Activated CD8-positive, alpha-beta T cell treated with anti-CD3 and anti-CD28 coated beads for 36 hours (primary cell): ENCODE measurements around the gene GJA3. TPM values are rescaled to one million over a fixed set of nuclear protein-coding genes. Genes with fewer than 3 reads are reported as not detected.

ENCODE experiments used
- ATAC-seq: fragments of 200-7000 bp; cut with Tn5 transposase; one replicate; pipeline ENCODE4 v1.10.0; 2021; ENCODE audit warnings: mild to moderate bottlenecking, moderate library complexity
- CTCF ChIA-PET: fragments of 350-600 bp; sonication (Branson Sonifier 250); formaldehyde crosslinking; loops from one replicate; lab custom pipeline; 2021; ENCODE audit warnings: antibody characterized with exemption; lab: Charles Lee
- POLR2A ChIA-PET: fragments of 350-600 bp; sonication (Branson Sonifier 250); formaldehyde crosslinking; loops from one replicate; lab custom pipeline; 2021; ENCODE audit warnings: antibody characterized with exemption; lab: Charles Lee
- DNase-seq: peaks from one replicate; pipeline ENCODE4 v3.0.0-alpha.2; 2020
- H3K27ac Mint-ChIP-seq: one replicate; pipeline ENCODE4 v1.8.0; 2021; ENCODE audit warnings: mild to moderate bottlenecking, mixed read lengths
- H3K27me3 Mint-ChIP-seq: one replicate; pipeline ENCODE4 v1.8.0; 2021; ENCODE audit warnings: mixed read lengths
- H3K36me3 Mint-ChIP-seq: one replicate; pipeline ENCODE4 v1.8.0; 2021; ENCODE audit warnings: low read depth, mixed read lengths
- H3K4me1 Mint-ChIP-seq: one replicate; pipeline ENCODE4 v1.8.0; 2021; ENCODE audit warnings: low read depth, mixed read lengths
- H3K4me3 Mint-ChIP-seq: one replicate; pipeline ENCODE4 v1.8.0; 2021; ENCODE audit warnings: mild to moderate bottlenecking, moderate library complexity, mixed read lengths
- H3K9me3 Mint-ChIP-seq: one replicate; pipeline ENCODE4 v1.8.0; 2021; ENCODE audit warnings: mixed read lengths
- intact Hi-C: fragments of 100-400 bp; cut with micrococcal nuclease; formaldehyde crosslinking; loops from one replicate; pipeline ENCODE4 v1.10.0; 2022
- total RNA-seq, 2 experiments: library from RNA; stranded (reverse); gene quantifications; one replicate each; pipeline ENCODE4 v1.2.3, GENCODE V29; 2021
- TF ChIP-seq, protein P1 (sequence below): fragments of 200-600 bp; IDR thresholded peaks from one replicate; pipeline ENCODE4 v1.8.0; 2022; ENCODE audit warnings: antibody characterized with exemption, mild to moderate bottlenecking

The GJA3 gene
- total RNA-seq, 2 experiments from 2014 or later = 0.32 to 0.51 TPM

DNA sequence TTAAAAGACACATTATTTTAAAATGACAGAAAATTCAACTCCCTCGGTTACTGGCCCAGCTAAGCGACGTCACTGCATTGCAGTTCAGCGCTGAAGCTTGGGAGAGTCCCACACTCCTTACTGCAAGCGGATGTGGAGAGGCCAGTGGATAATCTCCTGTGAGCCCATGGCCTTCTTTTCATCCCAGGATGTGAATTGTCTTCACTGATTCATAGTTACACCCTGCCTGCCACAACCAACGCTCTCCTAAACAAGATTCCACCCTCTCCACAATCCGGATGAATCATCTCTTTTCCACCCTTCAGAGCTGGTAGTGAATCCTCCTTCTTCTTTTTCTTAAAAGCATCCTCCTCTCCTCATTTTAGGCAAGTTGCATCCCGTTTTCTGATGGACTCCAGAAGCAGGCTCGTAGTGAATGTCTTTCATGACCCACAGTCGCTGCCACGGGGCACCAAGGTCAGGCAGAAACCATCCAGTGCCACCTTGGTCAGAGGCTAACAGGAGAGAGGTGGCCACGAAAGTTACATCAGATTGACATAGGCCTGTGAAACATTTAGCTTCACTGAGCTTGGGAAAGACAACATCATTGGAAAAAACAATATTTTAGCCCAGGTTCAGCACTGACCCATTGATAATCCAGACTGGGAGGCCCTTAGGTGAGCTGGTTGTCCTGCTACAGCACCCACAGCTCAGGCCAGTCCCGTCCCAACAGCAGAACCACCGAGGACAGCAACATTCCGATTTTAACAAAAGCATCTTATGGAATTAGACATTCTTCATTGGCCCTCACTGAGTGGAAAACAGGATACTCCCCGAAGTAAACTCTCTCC, 29.8 kb upstream of the GJA3 start:
- Mint-ChIP-seq H3K4me1 (peaks cover 18% of the 10 kb centered on the region), H3K4me3 (no peak overlapping the region), H3K36me3 (no peaks in the 10 kb centered on the region), H3K27ac (no peak overlapping the region), H3K27me3 (peaks cover 42% of the 10 kb centered on the region), H3K9me3 (no peaks in the 10 kb centered on the region)
- DNase-seq (no peak), ATAC-seq (no peak)
- ChIA-PET POLR2A (no interaction called here), CTCF (interaction anchor here (0.9 to 2.6 kb wide), 3 partner anchors 8 to 222 kb away, joined by 3 to 13 read pairs (median 3); no protein-coding TSS in a partner anchor)
- intact Hi-C loops = loop anchor here (5.0 to 10.0 kb wide), 2 partner anchors 224 to 282 kb away; no protein-coding TSS in a partner anchor
- TF ChIP-seq, protein P1, sequence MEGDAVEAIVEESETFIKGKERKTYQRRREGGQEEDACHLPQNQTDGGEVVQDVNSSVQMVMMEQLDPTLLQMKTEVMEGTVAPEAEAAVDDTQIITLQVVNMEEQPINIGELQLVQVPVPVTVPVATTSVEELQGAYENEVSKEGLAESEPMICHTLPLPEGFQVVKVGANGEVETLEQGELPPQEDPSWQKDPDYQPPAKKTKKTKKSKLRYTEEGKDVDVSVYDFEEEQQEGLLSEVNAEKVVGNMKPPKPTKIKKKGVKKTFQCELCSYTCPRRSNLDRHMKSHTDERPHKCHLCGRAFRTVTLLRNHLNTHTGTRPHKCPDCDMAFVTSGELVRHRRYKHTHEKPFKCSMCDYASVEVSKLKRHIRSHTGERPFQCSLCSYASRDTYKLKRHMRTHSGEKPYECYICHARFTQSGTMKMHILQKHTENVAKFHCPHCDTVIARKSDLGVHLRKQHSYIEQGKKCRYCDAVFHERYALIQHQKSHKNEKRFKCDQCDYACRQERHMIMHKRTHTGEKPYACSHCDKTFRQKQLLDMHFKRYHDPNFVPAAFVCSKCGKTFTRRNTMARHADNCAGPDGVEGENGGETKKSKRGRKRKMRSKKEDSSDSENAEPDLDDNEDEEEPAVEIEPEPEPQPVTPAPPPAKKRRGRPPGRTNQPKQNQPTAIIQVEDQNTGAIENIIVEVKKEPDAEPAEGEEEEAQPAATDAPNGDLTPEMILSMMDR = no peak

DNA sequence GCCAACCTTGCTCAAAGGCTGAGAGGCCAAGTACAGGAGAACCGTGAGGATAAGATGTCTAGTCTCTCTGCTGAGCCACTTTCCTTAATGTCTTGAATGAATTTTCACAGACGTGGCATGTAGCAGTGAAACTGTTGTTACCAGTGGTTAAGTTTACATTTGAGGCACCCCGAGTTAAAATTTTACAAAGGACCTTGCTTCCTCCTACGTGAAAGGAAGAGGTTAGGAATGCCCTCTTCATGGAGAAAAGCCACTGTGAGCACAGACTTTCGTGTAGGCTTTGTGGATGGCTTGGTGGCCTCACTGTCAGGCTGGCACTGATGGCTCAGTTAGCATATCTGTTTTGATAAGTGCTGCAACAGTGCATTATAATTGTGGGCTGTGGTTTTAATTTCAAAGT, 29.2 kb upstream of the GJA3 start:
- peaks cover 18% of the 10 kb centered on the region for H3K4me1 Mint-ChIP-seq
- no peaks in the 10 kb centered on the region for H3K36me3 Mint-ChIP-seq
- no peaks in the 10 kb centered on the region for H3K9me3 Mint-ChIP-seq
- H3K4me3 Mint-ChIP-seq = no peak overlapping the region
- intact Hi-C loops = loop anchor here (5.0 to 10.0 kb wide), 2 partner anchors 225 to 282 kb away; no protein-coding TSS in a partner anchor
- peaks cover 36% of the 10 kb centered on the region for H3K27me3 Mint-ChIP-seq
- TF ChIP-seq, protein P1 = no peak
- CTCF ChIA-PET = interaction anchor here (0.9 to 1.0 kb wide), 4 partner anchors 27 to 303 kb away, joined by 3 read pairs; no protein-coding TSS in a partner anchor
- H3K27ac Mint-ChIP-seq = no peak overlapping the region
- POLR2A ChIA-PET = interaction anchor here (0.8 kb wide), 1 partner anchor 12 kb away, joined by 3 read pairs; no protein-coding TSS in a partner anchor
- DNase-seq = no peak
- no peak for ATAC-seq

DNA sequence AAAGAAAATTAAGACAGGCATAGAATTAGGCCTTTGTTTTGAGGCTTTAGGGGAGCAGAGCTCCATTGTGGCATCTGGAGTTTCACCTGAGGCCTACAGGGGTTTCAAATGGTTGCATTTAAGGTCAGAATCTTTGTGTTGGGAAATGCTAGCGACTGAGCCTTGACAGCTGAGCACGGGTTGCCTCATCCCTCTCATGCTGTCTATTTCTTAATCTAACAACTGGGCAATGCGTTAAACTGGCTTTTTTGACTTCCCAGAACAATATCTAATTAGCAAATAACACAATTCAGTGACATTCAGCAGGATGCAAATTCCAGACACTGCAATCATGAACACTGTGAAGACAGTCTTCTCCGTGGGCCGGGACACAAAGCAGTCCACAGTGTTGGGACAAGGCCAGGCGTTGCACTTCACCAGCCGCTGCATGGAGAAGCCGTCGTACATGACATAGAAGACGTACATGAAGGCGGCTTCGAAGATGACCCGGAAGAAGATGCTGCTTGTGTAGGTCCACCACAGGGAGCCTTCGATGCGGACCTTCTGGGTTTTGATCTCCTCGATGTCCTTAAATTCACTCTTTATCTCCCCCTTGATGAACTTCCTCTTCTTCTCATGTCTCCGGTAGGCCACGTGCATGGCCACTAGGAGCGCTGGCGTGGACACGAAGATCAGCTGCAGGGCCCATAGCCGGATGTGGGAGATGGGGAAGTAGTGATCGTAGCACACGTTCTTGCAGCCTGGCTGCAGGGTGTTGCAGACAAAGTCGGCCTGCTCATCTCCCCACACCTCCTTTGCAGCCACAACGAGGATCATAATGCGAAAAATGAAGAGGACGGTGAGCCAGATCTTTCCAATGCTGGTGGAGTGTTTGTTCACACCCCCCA, 28.1 kb upstream of the GJA3 start:
- peaks cover 7% of the 10 kb centered on the region for H3K4me1 Mint-ChIP-seq
- H3K27ac Mint-ChIP-seq = no peak overlapping the region
- no peaks in the 10 kb centered on the region for H3K9me3 Mint-ChIP-seq
- H3K27me3 Mint-ChIP-seq = peaks cover 25% of the 10 kb centered on the region
- no peaks in the 10 kb centered on the region for H3K36me3 Mint-ChIP-seq
- TF ChIP-seq, protein P1 = peak; percentile 44
- POLR2A ChIA-PET = interaction anchor here (0.6 kb wide), 1 partner anchor 28 kb away, joined by 4 read pairs; the partner anchor contains the start of gene GJA3
- no peak overlapping the region for H3K4me3 Mint-ChIP-seq
- CTCF ChIA-PET = interaction anchor here (1.0 kb wide), 4 partner anchors 8 to 304 kb away, joined by 3 to 4 read pairs (median 3); no protein-coding TSS in a partner anchor
- ATAC-seq = no peak
- intact Hi-C loops = loop anchor here (10.0 kb wide), 1 partner anchor 736 kb away; no protein-coding TSS in a partner anchor
- DNase-seq = peak; percentile 34

DNA sequence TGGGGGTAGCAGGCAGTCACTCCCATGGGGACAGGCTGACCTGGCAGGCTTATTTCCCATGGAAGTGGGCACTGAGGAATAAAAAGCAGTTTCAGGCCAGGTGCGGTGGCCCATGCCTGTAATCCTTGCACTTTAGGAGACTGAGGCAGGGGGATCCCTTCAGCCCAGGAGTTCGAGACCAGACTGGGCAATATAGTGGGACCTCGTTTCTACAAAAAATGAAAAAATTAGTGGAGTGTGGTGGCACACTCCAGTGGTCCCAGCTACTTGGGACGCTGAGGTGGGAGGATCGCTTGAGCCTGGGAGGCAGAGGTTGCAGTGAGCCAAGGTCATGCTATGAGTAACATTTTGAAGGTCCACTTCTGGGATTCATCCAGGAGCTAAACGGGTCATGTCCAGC, 25.9 kb upstream of the GJA3 start:
- TF ChIP-seq, protein P1 = no peak
- DNase-seq = no peak
- Mint-ChIP-seq H3K9me3 (no peaks in the 10 kb centered on the region), H3K27me3 (peaks cover 26% of the 10 kb centered on the region), H3K27ac (no peak overlapping the region), H3K36me3 (no peaks in the 10 kb centered on the region), H3K4me3 (no peak overlapping the region), H3K4me1 (peaks cover 2% of the 10 kb centered on the region)
- intact Hi-C loops = loop anchor here (10.0 kb wide), 1 partner anchor 738 kb away; no protein-coding TSS in a partner anchor
- no peak for ATAC-seq
- ChIA-PET CTCF (interaction anchor here (0.6 to 4.3 kb wide), 4 partner anchors 10 to 738 kb away, joined by 3 to 36 read pairs (median 4); no protein-coding TSS in a partner anchor), POLR2A (no interaction called here)
